AG10803 (cell line): ENCODE measurements around the gene NXNL2.

Experiments
- DNase-seq: peaks from one replicate; pipeline ENCODE4 v3.0.0; 2010; ENCODE audit warnings: low read depth
- H3K4me3 ChIP-seq: 2 replicates; pipeline ENCODE4 v1.5.1; 2011; ENCODE audit warnings: mild to moderate bottlenecking, low read length, control low read depth
- TF ChIP-seq, protein P1 (sequence below): conservative IDR thresholded peaks from 2 replicates; pipeline ENCODE4 v1.5.1; 2011; ENCODE audit warnings: mild to moderate bottlenecking, low read length, control low read depth, inconsistent platforms

Gene NXNL2

GRCh38 chr9:88534456-88535225 is at the start of gene NXNL2:
Gene NXNL2 (plus strand): TSS chr9:88535178. CDS start chr9:88535435, 257 bp downstream.
- peak within 1 kb of the TSS; percentile 84 for H3K4me3 ChIP-seq
- TF ChIP-seq, protein P1, sequence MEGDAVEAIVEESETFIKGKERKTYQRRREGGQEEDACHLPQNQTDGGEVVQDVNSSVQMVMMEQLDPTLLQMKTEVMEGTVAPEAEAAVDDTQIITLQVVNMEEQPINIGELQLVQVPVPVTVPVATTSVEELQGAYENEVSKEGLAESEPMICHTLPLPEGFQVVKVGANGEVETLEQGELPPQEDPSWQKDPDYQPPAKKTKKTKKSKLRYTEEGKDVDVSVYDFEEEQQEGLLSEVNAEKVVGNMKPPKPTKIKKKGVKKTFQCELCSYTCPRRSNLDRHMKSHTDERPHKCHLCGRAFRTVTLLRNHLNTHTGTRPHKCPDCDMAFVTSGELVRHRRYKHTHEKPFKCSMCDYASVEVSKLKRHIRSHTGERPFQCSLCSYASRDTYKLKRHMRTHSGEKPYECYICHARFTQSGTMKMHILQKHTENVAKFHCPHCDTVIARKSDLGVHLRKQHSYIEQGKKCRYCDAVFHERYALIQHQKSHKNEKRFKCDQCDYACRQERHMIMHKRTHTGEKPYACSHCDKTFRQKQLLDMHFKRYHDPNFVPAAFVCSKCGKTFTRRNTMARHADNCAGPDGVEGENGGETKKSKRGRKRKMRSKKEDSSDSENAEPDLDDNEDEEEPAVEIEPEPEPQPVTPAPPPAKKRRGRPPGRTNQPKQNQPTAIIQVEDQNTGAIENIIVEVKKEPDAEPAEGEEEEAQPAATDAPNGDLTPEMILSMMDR = no peak
- peak; percentile 91 for DNase-seq

GRCh38 chr9:88488166-88488565 is 46.8 kb upstream of the NXNL2 start:
- TF ChIP-seq, protein P1 = no peak
- no peak overlapping the region for H3K4me3 ChIP-seq
- DNase-seq = no peak

GRCh38 chr9:88494983-88495721 is 39.8 kb upstream of the NXNL2 start:
- no peak for DNase-seq
- TF ChIP-seq, protein P1 = no peak
- no peak overlapping the region for H3K4me3 ChIP-seq

DNA sequence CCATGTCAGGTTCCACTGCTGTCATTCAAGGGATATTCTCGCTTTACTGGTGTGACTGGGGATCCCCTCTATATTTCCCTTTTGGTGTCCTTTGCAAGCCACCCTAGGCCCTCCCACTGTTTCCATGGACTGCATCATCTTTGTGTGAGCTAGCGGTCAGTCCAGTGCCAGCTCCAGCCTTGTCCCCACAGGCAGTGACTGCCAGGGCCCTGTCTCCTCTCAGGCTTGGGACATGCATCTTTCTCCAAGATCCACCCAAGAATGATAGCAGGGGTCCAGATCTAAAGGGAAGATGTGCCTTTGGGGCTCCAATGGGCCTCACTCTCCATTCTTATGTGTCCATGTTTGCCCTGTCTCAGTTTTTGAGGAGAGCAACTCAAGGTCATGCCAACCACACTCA is 37.8 kb upstream of the NXNL2 start:
- no peak overlapping the region for H3K4me3 ChIP-seq
- TF ChIP-seq, protein P1 = no peak
- no peak for DNase-seq

GRCh38 chr9:88498880-88499279 is 36.1 kb upstream of the NXNL2 start:
- TF ChIP-seq, protein P1 = no peak
- H3K4me3 ChIP-seq = no peak overlapping the region
- no peak for DNase-seq

DNA sequence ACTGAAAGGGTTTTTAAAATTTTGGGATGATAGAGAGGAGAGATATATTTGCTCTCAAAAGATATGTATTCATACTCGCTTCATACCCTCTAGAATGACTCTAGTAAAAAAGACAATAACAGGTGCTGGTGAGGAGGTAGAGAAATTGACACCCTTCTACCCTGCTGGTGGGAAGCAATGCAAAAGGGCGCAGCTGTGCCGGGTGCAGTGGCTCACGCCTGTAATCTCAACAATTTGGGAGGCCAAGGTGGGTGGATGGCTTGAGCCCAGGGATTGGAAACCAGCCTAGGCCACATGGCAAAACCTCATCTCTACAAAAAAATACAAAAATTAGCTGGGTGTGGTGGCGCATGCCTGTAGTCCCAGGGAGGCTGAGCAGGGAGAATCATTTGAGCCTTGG is 33.9 kb upstream of the NXNL2 start:
- no peak overlapping the region for H3K4me3 ChIP-seq
- TF ChIP-seq, protein P1 = no peak
- no peak for DNase-seq

DNA sequence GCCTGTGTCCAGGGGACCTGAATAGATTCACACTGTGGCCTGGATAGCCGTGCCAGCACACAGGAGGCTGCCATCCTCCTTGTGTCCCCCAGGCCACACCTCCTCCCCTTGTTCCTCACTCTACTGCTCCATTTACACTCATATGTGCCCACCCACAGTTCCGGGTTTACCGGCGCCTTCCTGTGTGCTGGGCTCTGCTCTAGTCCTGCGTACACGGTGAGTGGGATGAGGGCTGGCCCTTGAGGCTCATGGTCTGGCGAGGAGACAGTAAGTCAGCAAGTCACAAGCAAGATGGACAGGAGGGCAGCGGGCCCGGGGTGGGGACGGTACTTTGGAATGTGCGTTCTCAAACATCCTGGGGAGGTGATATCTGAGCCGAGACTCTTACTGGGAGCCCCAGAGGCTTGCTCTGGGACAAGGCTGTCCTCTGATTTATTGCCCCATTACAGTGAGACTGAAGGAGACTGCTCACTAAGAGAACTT is 32.4 kb upstream of the NXNL2 start:
- H3K4me3 ChIP-seq = no peak overlapping the region
- TF ChIP-seq, protein P1 = no peak
- DNase-seq = no peak
